PFSK-1 (cell line): ENCODE results near the gene DNAH7.

ENCODE experiments used
- FOXP2 ChIP-seq: optimal IDR thresholded peaks from 2 replicates; pipeline ENCODE3; 2011; ENCODE audit warnings: borderline replicate concordance, control low read depth, inconsistent platforms; ENCODE audit not compliant: insufficient read depth; ENCODE audit errors: extremely low read length, extremely low read depth
- POLR2AphosphoS5 ChIP-seq: IDR thresholded peaks from 2 replicates; pipeline ENCODE4 v1.6.1; 2012; ENCODE audit warnings: low read depth, mild to moderate bottlenecking, control low read depth, low read length, moderate library complexity
- SIN3A ChIP-seq: IDR thresholded peaks from 2 replicates; pipeline ENCODE4 v1.6.1; 2012; ENCODE audit warnings: mild to moderate bottlenecking, low read length, moderate library complexity, borderline replicate concordance; ENCODE audit not compliant: insufficient read depth
- TAF1 ChIP-seq: IDR thresholded peaks from 2 replicates; pipeline ENCODE4 v1.6.1; 2012; ENCODE audit warnings: low read length, control low read depth, borderline replicate concordance; ENCODE audit not compliant: insufficient read depth
- TF ChIP-seq, protein P1 (sequence below), 2 experiments: IDR thresholded peaks; 2 replicates each; pipeline versions ENCODE4 v1.6.1 to v1.8.0; 2011 to 2012; ENCODE audit warnings: low read depth in 2 of 2, low read length in 2 of 2, control low read depth in 1 of 2, inconsistent platforms in 1 of 2, mild to moderate bottlenecking in 1 of 2, moderate library complexity in 1 of 2; ENCODE audit not compliant: insufficient read depth in 1 of 2

The DNAH7 gene

DNA sequence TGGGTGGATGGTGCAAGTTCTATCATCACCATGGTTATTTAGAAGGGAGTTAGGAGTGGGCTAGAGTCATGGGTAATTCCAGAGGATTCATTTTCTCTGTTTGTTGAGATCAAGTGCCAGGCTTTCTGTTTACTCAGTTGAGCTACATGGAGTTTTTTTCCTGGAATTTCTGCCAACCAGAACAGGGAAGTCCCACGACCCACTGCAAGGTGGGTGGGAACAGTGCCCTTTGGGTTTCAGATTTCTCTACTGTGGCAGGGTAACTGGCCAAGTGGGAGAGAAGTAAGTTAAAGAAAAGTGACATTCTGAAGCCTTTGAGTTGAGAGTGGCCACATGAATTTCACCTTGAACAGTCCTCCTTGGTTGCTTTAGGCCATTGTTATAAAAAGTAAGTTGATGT lies 272.8 kb downstream of the DNAH7 start:
- TF ChIP-seq SIN3A (no peak), FOXP2 (no peak), TAF1 (no peak), POLR2AphosphoS5 (no peak)
- TF ChIP-seq, protein P1, sequence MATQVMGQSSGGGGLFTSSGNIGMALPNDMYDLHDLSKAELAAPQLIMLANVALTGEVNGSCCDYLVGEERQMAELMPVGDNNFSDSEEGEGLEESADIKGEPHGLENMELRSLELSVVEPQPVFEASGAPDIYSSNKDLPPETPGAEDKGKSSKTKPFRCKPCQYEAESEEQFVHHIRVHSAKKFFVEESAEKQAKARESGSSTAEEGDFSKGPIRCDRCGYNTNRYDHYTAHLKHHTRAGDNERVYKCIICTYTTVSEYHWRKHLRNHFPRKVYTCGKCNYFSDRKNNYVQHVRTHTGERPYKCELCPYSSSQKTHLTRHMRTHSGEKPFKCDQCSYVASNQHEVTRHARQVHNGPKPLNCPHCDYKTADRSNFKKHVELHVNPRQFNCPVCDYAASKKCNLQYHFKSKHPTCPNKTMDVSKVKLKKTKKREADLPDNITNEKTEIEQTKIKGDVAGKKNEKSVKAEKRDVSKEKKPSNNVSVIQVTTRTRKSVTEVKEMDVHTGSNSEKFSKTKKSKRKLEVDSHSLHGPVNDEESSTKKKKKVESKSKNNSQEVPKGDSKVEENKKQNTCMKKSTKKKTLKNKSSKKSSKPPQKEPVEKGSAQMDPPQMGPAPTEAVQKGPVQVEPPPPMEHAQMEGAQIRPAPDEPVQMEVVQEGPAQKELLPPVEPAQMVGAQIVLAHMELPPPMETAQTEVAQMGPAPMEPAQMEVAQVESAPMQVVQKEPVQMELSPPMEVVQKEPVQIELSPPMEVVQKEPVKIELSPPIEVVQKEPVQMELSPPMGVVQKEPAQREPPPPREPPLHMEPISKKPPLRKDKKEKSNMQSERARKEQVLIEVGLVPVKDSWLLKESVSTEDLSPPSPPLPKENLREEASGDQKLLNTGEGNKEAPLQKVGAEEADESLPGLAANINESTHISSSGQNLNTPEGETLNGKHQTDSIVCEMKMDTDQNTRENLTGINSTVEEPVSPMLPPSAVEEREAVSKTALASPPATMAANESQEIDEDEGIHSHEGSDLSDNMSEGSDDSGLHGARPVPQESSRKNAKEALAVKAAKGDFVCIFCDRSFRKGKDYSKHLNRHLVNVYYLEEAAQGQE (IDR thresholded peaks at IDR 0.05; ENCODE audit: insufficient read depth in 1 of 2, low read depth in 2 of 2, low read length in 2 of 2), result no peak

DNA sequence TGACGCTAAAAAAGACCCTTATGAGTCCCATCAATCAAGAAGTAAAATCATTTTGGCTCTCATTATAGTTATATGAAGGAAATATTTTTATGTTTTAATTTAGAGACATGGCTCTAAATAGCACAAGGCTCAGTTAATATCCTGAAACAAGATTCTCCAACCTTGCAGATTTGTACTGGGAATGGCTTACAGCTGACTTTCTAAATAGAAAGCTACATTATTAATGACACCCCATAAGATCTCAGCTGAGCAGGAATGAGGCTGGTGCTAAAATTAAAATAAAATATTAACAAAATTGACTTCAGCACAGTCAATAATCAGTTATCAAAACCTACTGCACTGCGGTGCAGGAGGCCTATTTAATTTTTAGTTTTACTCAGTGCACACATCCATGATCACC lies 274.8 kb downstream of the DNAH7 start:
- no peak for TF ChIP-seq FOXP2
- TF ChIP-seq POLR2AphosphoS5, result no peak
- no peak for TF ChIP-seq SIN3A
- TF ChIP-seq, protein P1 (IDR thresholded peaks at IDR 0.05; ENCODE audit: insufficient read depth in 1 of 2, low read depth in 2 of 2, low read length in 2 of 2), result no peak

DNA sequence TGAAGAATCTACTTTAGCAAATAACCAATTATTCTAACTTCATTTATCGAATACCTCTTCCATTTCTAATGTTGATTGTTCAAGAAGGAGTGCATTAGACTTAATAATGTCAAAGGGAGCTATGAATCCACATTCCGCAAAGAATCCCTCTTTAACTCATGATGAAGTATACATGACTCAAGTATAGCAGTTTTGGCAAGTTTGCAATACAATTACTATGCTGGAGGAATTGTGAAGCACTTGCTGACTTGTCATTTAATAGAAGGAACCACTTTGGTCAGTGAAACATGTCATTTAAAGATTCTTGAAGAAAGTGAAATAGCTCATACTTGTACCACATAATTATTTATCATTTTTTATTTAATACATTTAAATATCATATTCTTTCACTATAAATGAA lies 286.5 kb downstream of the DNAH7 start:
- TF ChIP-seq SIN3A, result no peak
- TF ChIP-seq POLR2AphosphoS5, result no peak
- no peak for TF ChIP-seq TAF1
- TF ChIP-seq, protein P1 (IDR thresholded peaks at IDR 0.05; ENCODE audit: insufficient read depth in 1 of 2, low read depth in 2 of 2, low read length in 2 of 2), result no peak
- TF ChIP-seq FOXP2, result no peak

DNA sequence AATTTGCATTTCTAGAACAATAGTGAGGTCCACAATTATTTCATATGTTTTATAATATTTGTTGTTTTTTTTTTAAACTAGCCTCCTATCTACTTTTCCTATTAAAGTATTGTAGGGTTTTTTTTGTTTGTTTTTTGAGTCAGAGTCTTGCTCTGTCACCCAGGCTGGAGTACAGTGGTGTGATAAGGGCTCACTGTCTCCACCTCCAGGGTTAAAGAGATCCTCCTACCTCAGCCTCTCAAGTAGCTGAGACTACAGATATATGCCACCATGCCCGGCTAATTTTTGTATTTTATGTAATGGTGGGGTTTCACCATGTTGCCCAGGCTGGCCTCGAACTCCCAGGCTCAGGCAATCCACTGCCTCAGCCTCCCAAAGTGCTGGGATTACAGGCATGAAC lies 289.1 kb downstream of the DNAH7 start:
- TF ChIP-seq FOXP2, result no peak
- TF ChIP-seq POLR2AphosphoS5, result no peak
- TF ChIP-seq, protein P1 (IDR thresholded peaks at IDR 0.05; ENCODE audit: insufficient read depth in 1 of 2, low read depth in 2 of 2, low read length in 2 of 2), result no peak
- no peak for TF ChIP-seq SIN3A
- no peak for TF ChIP-seq TAF1

DNA sequence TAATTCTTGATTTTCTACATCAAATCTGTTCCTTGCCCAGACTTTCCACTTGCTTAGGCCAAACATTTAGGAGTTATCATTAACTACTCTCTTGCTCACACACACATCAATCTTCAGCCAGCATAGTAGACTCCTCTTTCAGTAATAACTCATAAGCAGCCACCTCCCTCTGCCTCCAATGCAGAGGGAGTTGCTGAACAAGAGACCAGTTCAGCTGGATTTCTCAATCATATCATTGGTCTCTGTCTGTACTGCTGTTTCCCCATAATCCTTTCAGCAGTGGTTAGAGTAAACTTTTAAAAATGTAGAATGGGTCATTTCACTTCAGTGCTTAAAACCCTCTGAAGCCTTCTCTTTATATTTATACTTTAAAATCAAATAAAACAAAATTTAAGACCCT lies 298.7 kb downstream of the DNAH7 start:
- TF ChIP-seq POLR2AphosphoS5, result no peak
- no peak for TF ChIP-seq SIN3A
- TF ChIP-seq FOXP2, result no peak
- TF ChIP-seq, protein P1 (IDR thresholded peaks at IDR 0.05; ENCODE audit: insufficient read depth in 1 of 2, low read depth in 2 of 2, low read length in 2 of 2), result no peak
- no peak for TF ChIP-seq TAF1
